GM23248 (cell line): ENCODE measurements around the gene TYRP1.

Source experiments
- EZH2 ChIP-seq: fragments of 200-600 bp; sonication (generic); IDR thresholded peaks from 2 replicates; pipeline ENCODE4 v1.6.1; 2018; ENCODE audit warnings: antibody characterized with exemption, mild to moderate bottlenecking; ENCODE audit not compliant: insufficient read depth, poor library complexity, severe bottlenecking
- EZH2phosphoT487 ChIP-seq: fragments of 200-600 bp; sonication (generic); IDR thresholded peaks from 2 replicates; pipeline ENCODE4 v1.6.1; 2018; ENCODE audit warnings: antibody characterized with exemption, moderate library complexity, mild to moderate bottlenecking, low read depth; ENCODE audit not compliant: insufficient read depth

DNA sequence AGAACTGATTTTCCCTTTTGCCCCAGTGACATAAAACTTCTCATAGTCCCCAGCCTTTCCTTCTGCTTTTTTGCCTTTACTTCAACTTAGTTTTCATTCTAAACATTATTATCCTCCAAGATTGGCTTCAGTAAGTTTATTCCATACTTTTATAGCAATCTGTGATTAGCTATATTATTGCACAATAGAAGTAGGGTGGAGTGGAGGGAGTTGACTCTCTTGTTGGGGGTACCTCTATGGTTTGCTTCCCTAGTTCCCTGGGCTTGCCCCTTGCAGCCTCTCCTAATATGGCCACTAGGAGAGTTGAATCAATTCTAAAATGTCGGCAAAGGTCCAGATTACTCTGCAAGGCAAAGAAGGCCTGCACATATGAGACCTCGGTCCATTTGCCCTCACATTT, 36.4 kb upstream of the TYRP1 start:
- no peak for TF ChIP-seq EZH2
- TF ChIP-seq EZH2phosphoT487: no peak
